Spinal cord (tissue), 10 donors: Measurements from ENCODE around the gene OR51F1. TPM values are rescaled to one million over a fixed set of nuclear protein-coding genes. Genes with fewer than 3 reads are reported as not detected.
"Not testable (repeated sequence)": the region's sequence is repeated elsewhere in the genome, so short reads cannot be mapped to it uniquely, and the experiment has no call there.

Experiments
- DNase-seq, 6 donors: peaks; one replicate each; pipeline versions ENCODE4 v3.0.0 to v3.0.0-alpha.2; 2013 to 2015; ENCODE audit warnings: low spot score in 6 of 6, low read depth in 4 of 6
- H3K27ac ChIP-seq: one replicate; pipeline ENCODE4 v1.5.1; 2013; ENCODE audit warnings: low read depth, low read length, control low read depth
- H3K27me3 ChIP-seq: one replicate; pipeline ENCODE4 v1.6.1; 2013; ENCODE audit warnings: low read length; ENCODE audit not compliant: control insufficient read depth, insufficient read depth
- H3K36me3 ChIP-seq: one replicate; pipeline ENCODE4 v1.6.1; 2013; ENCODE audit warnings: low read length; ENCODE audit not compliant: control insufficient read depth, insufficient read depth
- H3K4me1 ChIP-seq: one replicate; pipeline ENCODE4 v1.6.1; 2013; ENCODE audit warnings: low read length; ENCODE audit not compliant: control insufficient read depth, insufficient read depth
- H3K4me3 ChIP-seq: one replicate; pipeline ENCODE4 v1.5.1; 2013; ENCODE audit warnings: low read depth, low read length, control low read depth
- H3K9me3 ChIP-seq: one replicate; pipeline ENCODE4 v1.6.1; 2013; ENCODE audit warnings: low read length; ENCODE audit not compliant: control insufficient read depth, insufficient read depth
- WGBS: methylation state at CpG from one replicate; pipeline ENCODE4 v1.1.5; 2013; ENCODE audit warnings: missing lambda C conversion rate; ENCODE audit not compliant: insufficient coverage; 5-methylcytosine and 5-hydroxymethylcytosine counted together
- polyA plus RNA-seq, 2 donors: library from polyadenylated mRNA; unstranded; fragments of 120-200 nt; gene quantifications; one replicate each; pipeline ENCODE4 v1.2.1, GENCODE V29; 2013; ENCODE audit not compliant: insufficient read length in 2 of 2
- small RNA-seq: library from RNA; depleted of rRNA; stranded (forward); fragments of <200 nt; gene quantifications from one replicate; pipeline ENCODE3, GENCODE V24; 2014; ENCODE audit warnings: low replicate concordance
- total RNA-seq, 2 donors: library from RNA; depleted of rRNA in 1 of 2; stranded (reverse); fragments of 120-200 nt in 1 of 2; fragments of >200 nt in 1 of 2; gene quantifications; one replicate each; pipeline versions ENCODE4 v1.2.3 to v1.2.4, GENCODE V29; 2013 to 2014
- donor health status: healthy.

The OR51F1 gene
- total and polyA plus RNA-seq, 4 donors: not detected

DNA sequence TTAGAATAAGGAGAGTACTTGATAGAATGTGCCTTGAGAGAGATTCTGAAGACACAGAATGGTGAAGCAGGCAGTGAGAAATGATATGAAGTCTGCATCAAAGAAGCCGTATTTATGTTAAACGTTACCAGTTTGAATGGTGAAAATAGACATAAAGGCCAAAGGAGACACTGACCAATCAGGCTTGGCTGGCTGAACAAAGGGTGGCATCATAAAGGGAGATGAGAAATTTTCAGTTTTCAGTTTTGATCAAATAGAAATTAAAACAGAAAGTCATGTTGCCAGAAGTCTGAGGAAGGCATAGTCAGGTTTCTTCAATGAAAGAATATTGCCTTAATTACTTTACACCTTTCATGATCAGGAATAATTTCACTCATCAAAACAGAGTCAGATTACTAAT, 6.6 kb downstream of the OR51F1 start:
- H3K4me1 ChIP-seq: no peaks in the 10 kb centered on the region
- no peak overlapping the region for H3K4me3 ChIP-seq
- no peaks in the 10 kb centered on the region for H3K36me3 ChIP-seq
- H3K27ac ChIP-seq: no peak overlapping the region
- no peak for DNase-seq
- H3K27me3 ChIP-seq: no peaks in the 10 kb centered on the region
- H3K9me3 ChIP-seq: no peaks in the 10 kb centered on the region
- WGBS: 53% methylated on average over 2 of the region's 2 CpGs

DNA sequence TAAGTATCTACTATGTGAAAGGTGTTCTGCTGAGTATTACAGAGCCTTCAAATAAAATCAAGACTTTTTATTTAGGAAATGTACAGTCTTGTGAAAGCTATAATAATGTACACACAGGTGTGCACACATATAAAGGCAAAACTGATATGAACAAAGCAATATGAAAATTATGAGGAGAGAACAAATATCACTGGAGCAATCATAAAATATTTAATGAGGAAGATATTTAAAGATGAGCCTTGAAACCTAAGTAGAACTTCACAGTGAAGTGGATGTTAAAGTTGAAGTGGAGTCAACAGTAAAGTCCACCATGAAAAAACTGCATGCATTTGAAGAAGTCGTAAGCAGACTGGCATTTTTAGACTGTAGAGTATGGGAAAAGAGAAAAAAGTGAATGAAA, 18.5 kb downstream of the OR51F1 start:
- H3K4me1 ChIP-seq: no peaks in the 10 kb centered on the region
- no peak overlapping the region for H3K27ac ChIP-seq
- no peaks in the 10 kb centered on the region for H3K27me3 ChIP-seq
- no peaks in the 10 kb centered on the region for H3K36me3 ChIP-seq
- no peaks in the 10 kb centered on the region for H3K9me3 ChIP-seq
- H3K4me3 ChIP-seq: no peak overlapping the region
- DNase-seq: no peak
- 100% methylated on average over 1 of the region's 1 CpG for WGBS

DNA sequence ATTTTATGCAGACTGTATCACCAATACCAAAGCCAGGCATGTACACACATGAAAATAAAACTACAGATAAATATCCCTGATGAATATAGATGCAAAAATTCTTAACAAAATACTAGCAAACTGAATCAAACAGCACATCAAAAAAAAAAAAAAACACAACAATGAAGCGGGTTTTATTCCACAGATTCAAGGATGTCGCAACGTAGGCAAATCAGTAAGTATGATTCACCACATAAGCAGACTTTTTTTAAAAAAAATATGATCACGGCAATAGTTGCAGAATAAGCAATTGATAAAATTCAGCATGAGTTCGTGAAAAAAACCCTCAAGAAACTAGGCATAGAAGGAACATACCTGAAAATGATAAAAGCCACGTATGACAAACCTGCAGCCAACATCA, 21.3 kb downstream of the OR51F1 start:
- no CpG with 5 or more reads among the region's 6 CpGs for WGBS
- no peaks in the 10 kb centered on the region for H3K27me3 ChIP-seq
- H3K9me3 ChIP-seq: no peaks in the 10 kb centered on the region
- no peaks in the 10 kb centered on the region for H3K4me1 ChIP-seq
- no peaks in the 10 kb centered on the region for H3K36me3 ChIP-seq
- no peak overlapping the region for H3K27ac ChIP-seq
- DNase-seq: no peak
- no peak overlapping the region for H3K4me3 ChIP-seq

DNA sequence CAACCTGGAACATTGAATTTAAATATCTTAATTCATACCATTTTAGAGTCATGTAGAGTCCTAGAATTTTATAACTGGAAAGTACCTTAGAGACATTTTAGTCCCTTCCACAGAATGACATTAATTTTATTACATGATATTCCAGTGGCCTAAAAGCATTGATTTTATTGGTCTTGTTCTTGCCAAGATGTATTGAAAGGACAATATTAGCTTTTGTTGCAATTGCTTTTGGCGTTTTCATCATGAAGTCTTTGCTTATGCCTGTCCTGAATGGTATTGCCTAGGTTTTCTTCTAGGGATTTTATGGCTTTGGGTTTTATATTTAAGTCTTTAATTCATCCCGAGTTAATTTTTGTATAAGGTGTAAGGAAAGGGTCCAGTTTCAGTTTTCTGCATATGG, 29.0 kb downstream of the OR51F1 start:
- Histone ChIP-seq H3K9me3 (no peaks in the 10 kb centered on the region), H3K36me3 (no peaks in the 10 kb centered on the region), H3K4me3 (no peak overlapping the region), H3K4me1 (no peaks in the 10 kb centered on the region), H3K27me3 (no peaks in the 10 kb centered on the region), H3K27ac (no peak overlapping the region)
- WGBS: no CpG with 5 or more reads among the region's 2 CpGs
- no peak for DNase-seq

DNA sequence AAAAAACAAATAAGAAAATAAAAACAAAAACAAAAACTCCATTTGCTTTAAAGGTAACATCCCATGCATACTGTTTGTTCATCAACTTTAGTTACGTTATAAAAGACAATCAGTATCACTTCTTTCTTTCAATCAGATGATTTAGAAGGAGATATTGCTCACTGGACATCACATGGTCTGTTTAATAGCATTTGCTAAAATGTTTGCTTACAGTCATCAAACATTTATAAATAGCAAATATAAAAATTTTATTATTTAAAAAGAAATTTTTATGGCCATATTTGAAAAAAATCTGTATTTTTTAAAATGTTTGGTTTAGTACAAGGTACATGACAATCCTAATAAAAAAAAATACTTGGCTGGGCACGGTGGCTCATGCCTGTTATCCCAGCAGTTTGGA, 42.6 kb downstream of the OR51F1 start:
- no peak overlapping the region for H3K4me3 ChIP-seq
- no peaks in the 10 kb centered on the region for H3K27me3 ChIP-seq
- DNase-seq: no peak
- no CpG with 5 or more reads among the region's 2 CpGs for WGBS
- H3K36me3 ChIP-seq: no peaks in the 10 kb centered on the region
- no peaks in the 10 kb centered on the region for H3K4me1 ChIP-seq
- no peaks in the 10 kb centered on the region for H3K9me3 ChIP-seq
- no peak overlapping the region for H3K27ac ChIP-seq

DNA sequence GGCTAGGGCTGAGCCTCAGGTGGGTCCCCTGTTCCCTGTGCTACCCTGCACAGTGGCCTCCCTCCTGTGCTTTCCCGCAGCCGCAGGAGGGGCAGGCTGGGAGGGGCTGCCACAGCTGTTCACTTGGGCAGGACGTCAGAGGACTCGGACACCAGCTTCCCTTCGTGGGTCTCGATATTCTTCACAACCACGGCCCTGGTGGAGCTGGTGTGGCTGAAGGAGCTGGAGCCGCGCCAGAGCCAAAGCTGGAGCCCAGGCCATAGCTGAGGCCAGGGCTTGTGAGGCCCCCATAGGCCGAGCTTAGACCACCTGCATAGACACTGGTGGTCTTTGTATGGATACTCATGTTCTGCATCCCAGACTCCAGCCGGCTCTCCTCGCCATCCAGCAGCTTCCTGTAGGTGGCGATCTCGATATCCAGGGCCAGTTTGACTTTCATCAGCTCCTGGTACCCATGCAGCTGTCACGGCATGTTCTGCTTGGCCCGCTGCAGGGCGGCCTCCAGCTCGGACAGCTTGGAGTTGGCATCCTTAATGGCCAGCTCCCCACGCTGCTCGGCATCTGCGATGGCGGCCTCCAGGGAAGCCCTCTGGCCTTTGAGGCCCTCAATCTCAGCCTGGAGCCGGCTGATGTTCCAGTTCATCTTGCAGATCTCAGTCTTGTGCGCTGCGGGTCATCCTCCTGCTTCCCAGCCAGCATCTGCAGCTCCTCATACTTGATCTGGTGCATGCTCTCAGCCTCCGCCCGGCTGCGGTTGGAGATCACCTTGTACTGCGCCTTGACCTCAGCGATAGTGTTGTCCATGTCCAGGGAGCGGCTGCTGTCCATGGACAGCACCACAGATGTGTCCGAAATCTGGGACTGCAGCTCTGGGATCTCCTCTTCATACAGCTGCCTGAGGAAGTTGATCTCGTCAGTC, 46.9 kb downstream of the OR51F1 start:
- WGBS: 92% methylated on average over 33 of the region's 33 CpGs
- DNase-seq, H3K4me1 ChIP-seq: not testable (repeated sequence)

More for the DNA sequence above, 46.9 kb downstream of the OR51F1 start:
- H3K36me3 ChIP-seq, H3K4me3 ChIP-seq, H3K27me3 ChIP-seq, H3K9me3 ChIP-seq, H3K27ac ChIP-seq: not testable (repeated sequence)

Small RNA genes lying within 50 kb of the gene (small RNA-seq; reads per million reads assigned to genes)
- gene RF00091: not detected

Other genes with a start within 250 kb of the OR51F1 start
- gene OR52M1, start 224.7 kb downstream of the OR51F1 start, total RNA-seq: not detected
- gene OR52M1, start 224.7 kb downstream of the OR51F1 start, polyA plus RNA-seq: not detected
- gene OR52I2, start 188.2 kb downstream of the OR51F1 start, total RNA-seq: not detected
- gene OR52I2, start 188.2 kb downstream of the OR51F1 start, polyA plus RNA-seq: not detected
- not detected for gene OR52I1, start 175.9 kb downstream of the OR51F1 start, total RNA-seq
- under 1 TPM in 1 of 2 donors, not detected in 1; 0.08 TPM for gene OR52I1, start 175.9 kb downstream of the OR51F1 start, polyA plus RNA-seq
- 10 to 100 TPM; 11.3 to 15.5 TPM for gene TRIM68, start 161.7 kb downstream of the OR51F1 start, total RNA-seq
- 10 to 100 TPM; 14.0 to 16.3 TPM for gene TRIM68, start 161.7 kb downstream of the OR51F1 start, polyA plus RNA-seq
- gene OR51D1, start 132.5 kb downstream of the OR51F1 start, total RNA-seq: not detected
- not detected for gene OR51D1, start 132.5 kb downstream of the OR51F1 start, polyA plus RNA-seq
- 1 to 10 TPM in 1 of 2 donors, under 1 TPM in 1; 0.40 to 1.8 TPM for gene OR51E1, start 126.0 kb downstream of the OR51F1 start, total RNA-seq
- under 1 TPM; 0.11 to 0.29 TPM for gene OR51E1, start 126.0 kb downstream of the OR51F1 start, polyA plus RNA-seq
- gene OR51E2, start 72.1 kb downstream of the OR51F1 start, total RNA-seq: under 1 TPM; 0.39 to 0.40 TPM
- under 1 TPM; 0.26 to 0.35 TPM for gene OR51E2, start 72.1 kb downstream of the OR51F1 start, polyA plus RNA-seq
- gene MMP26, start 65.2 kb downstream of the OR51F1 start, total RNA-seq: not detected
- gene MMP26, start 65.2 kb downstream of the OR51F1 start, polyA plus RNA-seq: under 1 TPM; 0.17 to 0.27 TPM
- gene OR52R1, start 34.4 kb upstream of the OR51F1 start, total RNA-seq: not detected
- not detected for gene OR52R1, start 34.4 kb upstream of the OR51F1 start, polyA plus RNA-seq
- gene OR51F2, start 51.4 kb upstream of the OR51F1 start, total RNA-seq: not detected
- not detected for gene OR51F2, start 51.4 kb upstream of the OR51F1 start, polyA plus RNA-seq
- not detected for gene OR51S1, start 79.3 kb upstream of the OR51F1 start, total RNA-seq
- gene OR51S1, start 79.3 kb upstream of the OR51F1 start, polyA plus RNA-seq: not detected
- gene OR51T1, start 112.0 kb upstream of the OR51F1 start, total RNA-seq: not detected
- gene OR51T1, start 112.0 kb upstream of the OR51F1 start, polyA plus RNA-seq: not detected
- gene OR51A7, start 133.8 kb upstream of the OR51F1 start, total RNA-seq: not detected
- gene OR51A7, start 133.8 kb upstream of the OR51F1 start, polyA plus RNA-seq: not detected
- not detected for gene OR51G2, start 149.4 kb upstream of the OR51F1 start, total RNA-seq
- not detected for gene OR51G2, start 149.4 kb upstream of the OR51F1 start, polyA plus RNA-seq
- not detected for gene OR51G1, start 154.4 kb upstream of the OR51F1 start, total RNA-seq
- gene OR51G1, start 154.4 kb upstream of the OR51F1 start, polyA plus RNA-seq: not detected
- not detected for gene OR51A4, start 177.7 kb upstream of the OR51F1 start, total RNA-seq
- gene OR51A4, start 177.7 kb upstream of the OR51F1 start, polyA plus RNA-seq: not detected
- gene OR51A2, start 185.8 kb upstream of the OR51F1 start, total RNA-seq: not detected
- gene OR51A2, start 185.8 kb upstream of the OR51F1 start, polyA plus RNA-seq: not detected
- not detected for gene OR51L1, start 224.9 kb upstream of the OR51F1 start, total RNA-seq
- under 1 TPM in 1 of 2 donors, not detected in 1; 0.03 TPM for gene OR51L1, start 224.9 kb upstream of the OR51F1 start, polyA plus RNA-seq